Globus pallidus (tissue), 1 donor: ENCODE measurements around the gene KRTAP4-3.
"Not testable (repeated sequence)": the region's sequence is repeated elsewhere in the genome, so short reads cannot be mapped to it uniquely, and the experiment has no call there.

Experiments
- DNase-seq: peaks from one replicate; pipeline ENCODE4 v3.0.0-alpha.2; 2015; ENCODE audit warnings: low spot score

Gene KRTAP4-3

DNA sequence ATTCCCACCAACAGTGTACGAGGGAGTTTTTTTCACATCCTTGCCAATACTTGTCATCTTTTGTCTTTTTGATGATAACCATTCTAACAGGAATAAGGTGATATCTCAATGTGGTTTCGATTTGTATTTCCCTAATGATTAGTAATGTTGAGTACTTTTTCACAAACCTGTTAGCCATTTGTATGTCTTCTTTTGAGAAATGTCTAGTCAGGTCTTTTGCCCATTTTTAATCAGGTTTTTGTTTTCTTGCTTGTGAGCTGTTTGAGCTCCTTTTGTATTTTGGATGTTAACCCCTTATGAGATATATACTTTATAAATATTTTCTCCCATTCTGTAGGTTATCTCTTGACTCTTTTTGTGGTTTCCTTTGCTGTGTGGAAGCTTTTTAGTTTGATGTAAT is 16.5 kb downstream of the KRTAP4-3 start:
- DNase-seq, result no peak

DNA sequence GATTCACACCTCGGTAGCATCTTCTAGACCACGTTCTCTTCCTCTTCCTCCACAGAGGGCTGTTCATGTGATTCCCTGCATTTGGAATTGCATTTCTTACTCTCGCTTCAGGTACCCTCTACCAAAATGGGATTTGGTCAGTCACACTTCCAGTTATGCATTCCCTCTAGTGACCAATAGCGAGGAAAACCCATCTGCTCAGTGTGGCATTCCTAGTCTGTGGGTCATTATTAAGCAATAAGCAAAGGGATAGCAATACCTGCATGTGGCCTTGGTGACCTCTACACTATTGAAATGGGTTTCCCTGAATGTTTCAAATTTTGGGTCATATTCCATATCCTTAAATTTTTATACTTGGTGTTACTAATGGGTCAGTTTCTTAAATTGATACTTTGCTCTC is 18.0 kb downstream of the KRTAP4-3 start:
- DNase-seq, result no peak

DNA sequence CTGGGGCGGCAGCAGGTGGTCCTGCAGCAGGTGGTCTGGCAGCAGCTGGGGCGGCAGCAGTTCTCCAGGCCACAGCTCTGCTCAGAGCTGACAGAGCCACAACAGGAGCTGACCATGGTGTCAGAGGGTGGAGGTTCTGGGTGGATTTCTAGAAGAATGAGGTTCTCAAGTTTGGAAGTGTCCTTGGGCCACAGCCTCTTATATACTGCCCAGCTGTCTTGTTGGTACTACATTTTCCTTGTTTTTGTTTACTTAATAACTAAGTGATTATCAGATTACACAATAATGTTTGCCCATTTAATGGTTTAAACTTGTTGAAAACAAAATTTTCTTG is 18.4 kb downstream of the KRTAP4-3 start, which contains the start of gene KRTAP4-5:
KRTAP4-5 (minus strand) TSS at position 174 of the 334 bp plus-strand sequence; CDS start at position 116, 58 bp downstream.
- no peak for DNase-seq

DNA sequence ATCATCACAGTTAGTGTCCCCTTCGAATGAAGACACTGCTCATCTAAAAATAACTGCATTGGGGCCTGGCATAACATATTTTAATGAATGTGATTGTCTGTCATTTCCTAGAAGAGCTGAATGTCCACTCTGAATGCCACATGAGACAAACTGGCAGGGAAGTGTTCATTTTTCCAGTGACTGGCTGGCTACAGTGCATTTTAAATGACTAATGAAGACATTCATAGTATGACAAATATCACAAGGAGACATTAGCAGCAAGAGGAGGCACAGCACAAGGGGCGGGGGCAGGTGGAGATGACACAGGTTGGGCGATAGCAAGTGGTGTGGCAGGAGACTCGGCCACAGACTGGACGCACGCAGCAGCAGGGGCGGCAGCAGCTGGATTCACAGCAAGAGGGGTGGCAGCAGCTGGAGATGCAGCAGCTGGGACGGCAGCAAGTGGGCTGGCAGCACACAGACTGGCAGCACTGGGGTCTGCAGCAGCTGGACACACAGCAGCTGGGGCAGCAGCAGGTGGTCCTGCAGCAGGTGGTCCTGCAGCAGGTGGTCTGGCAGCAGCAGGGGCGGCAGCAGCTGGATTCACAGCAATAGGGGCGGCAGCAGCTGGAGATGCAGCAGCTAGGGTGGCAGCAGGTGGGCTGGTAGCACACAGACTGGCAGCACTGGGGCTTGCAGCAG is 18.9 kb downstream of the KRTAP4-3 start:
- DNase-seq, result not testable (repeated sequence)

DNA sequence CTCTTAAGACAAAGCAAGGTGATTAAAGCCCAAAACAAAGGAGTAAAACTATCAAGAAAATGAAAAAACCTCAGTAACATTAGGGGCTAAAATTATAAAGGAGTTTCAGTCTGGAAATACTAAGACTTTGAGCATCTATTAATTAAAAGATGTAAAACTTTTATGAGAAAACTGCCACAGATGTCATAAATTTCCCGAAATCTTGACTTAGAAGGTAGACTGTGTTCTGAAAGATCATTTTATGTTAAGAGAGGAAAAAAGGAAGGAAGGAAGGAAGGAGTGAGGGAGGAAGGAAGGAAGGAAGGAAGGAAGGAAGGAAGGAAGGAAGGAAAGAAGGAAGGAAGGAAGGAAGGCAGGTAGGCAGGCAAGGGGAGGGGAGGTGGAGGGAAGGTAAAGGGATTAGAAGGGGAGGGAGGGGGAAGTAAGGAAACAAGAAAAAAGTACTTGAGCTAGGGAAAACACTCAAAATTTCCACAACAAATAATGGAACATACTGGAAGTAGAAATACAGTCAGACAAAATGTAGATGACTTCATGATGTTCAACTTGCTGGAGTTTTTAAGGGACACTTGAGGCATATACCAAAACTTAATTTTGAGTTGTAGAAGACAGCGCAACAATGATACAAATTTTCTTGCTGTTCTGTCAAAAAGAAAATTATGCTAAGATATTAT is 20.4 kb downstream of the KRTAP4-3 start:
- no peak for DNase-seq

DNA sequence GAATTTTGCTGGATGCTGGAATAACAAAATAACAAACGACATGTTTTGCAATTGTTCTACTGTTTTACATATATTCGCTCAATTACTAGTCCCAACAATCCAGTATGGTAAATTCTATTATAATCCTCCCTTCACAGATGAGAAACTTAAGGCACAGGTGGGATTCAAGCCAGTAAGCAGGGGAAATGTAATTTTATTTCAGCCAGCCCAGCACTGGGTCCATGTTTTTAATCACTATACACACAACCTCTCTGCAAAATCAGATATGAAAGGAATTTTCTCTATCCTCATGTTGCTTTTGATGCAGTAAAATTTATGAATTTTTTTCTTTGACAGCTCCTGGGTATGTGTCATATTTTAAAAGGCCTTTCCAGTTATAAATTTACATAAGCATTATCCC is 22.8 kb downstream of the KRTAP4-3 start:
- DNase-seq, result no peak

DNA sequence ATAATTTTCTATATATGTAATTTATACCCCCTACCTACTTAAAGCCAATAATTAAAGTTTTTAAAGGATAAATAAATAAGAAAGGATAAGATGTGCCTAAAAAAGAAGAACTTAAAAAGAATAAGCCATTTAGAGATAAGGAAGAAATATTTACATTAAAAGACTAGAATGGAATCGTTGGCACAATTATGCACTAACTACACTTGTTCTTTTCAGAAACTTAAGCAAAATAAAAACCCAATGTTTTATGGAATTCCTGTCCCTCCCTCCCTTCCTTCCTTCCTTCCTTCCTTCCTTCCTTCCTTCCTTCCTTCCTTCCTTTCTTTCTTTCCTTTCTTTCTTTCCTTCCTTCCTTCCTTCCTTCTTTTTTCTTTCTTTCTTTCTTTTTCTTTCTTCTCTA is 23.2 kb downstream of the KRTAP4-3 start:
- DNase-seq, result no peak

DNA sequence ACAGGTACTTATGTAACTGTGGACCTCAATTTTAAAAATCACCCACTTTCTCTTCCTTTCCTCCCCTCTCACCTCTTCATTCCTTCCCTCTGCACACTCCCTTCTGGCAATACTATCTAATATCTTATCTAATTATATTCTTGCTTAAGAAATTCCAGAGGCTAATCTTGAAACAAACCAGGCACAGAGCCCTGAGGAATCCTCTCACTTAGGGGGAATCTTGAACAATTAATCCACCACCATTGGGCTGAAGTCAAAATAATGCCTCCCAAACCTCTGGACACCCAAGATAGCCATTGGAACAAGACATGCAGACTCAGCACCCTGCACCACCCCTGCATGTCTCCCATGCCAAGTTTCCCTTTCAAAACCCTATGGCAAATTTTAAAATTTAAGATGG is 26.7 kb downstream of the KRTAP4-3 start:
- DNase-seq, result no peak

DNA sequence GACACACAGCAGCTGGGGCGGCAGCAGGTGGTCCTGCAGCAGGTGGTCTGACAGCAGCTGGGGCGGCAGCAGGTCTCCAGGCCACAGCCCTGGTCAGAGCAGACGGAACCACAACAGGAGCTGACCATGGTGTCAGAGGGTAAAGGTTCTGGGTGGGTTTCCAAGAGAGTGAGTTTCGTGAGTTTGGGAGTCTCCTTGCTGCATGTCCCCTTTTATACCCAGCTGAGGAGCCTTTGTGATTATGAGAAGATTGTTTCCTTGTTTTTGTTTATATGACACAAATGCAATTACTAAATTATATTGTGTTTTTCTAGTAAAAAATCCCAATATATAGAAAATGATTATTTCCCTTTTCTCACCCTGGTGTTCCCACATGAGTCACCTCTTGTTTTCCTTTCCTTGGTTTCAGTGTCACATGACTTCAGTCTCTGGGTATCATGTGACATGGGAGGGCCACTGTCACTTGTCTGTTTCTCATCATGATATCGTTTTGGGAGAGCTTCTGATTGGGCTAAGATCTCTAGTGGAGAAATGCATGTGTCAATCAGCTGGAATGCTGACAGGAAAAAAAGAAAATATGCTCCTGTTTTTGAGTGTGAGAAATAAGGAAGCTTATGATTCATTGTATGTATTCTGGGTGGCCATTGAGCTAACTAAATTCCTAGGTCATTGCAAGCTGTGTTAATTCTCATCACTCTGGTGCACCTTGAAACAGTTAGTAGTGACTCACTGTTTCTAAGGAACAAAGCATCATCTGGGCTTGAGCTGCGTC is 27.5 kb downstream of the KRTAP4-3 start, which contains the start of gene KRTAP4-6:
KRTAP4-6 (minus strand) TSS at position 185 of the 772 bp plus-strand sequence; CDS start at position 128, 57 bp downstream.
- no peak for DNase-seq

DNA sequence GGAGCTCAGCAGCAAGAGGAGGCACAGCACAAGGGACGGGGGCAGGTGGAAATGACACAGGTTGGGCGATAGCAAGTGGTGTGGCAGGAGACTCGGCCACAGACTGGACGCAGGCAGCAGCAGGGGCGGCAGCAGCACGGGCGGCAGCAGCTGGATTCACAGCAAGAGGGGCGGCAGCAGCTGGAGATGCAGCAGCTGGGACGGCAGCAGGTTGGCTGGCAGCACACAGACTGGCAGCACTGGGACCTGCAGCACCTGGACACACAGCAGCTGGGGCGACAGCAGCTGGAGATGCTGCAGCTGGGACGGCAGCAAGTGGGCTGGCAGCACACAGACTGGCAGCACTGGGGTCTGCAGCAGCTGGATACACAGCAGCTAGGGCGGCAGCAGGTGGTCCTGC is 28.2 kb downstream of the KRTAP4-3 start:
- not testable (repeated sequence) for DNase-seq

DNA sequence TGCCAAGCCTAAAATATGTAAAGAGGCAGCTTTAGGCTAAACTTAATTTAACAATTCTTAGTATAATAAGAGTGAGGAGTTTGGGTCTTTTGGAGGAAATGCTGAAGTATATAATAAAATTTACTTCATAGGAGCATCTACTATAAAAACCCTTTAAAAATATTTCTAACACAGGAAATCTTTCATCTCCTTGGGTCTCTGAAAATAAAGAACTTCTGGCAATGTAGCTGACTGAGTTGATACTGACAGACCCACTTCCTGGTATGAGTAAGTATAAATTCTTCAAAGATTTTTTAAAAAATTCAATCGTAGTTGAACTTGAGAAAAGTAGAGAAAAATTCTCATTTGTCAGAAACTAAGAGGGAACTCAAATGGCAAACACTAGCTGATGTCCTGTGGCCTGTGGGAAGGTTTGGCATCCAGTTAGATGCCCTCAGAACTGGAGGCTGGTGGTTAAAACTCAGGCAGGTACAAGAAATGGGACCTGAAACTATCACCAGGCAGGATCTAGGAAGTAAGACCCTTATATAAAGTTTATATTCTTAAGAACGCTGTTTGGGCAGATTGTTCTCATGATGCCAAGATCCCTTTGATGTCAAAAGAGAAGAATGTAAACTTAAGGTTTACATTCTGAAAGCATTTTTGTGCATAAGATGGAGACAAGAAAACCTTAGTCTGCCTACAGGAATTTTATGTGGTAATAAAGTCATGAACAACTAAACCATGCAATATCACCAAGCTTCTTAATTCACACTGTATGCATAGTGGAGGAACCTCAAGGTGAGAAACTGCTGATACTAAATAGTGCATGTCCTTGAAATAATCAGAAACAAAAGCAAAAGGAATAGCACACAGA is 33.9 kb downstream of the KRTAP4-3 start:
- DNase-seq, result no peak

DNA sequence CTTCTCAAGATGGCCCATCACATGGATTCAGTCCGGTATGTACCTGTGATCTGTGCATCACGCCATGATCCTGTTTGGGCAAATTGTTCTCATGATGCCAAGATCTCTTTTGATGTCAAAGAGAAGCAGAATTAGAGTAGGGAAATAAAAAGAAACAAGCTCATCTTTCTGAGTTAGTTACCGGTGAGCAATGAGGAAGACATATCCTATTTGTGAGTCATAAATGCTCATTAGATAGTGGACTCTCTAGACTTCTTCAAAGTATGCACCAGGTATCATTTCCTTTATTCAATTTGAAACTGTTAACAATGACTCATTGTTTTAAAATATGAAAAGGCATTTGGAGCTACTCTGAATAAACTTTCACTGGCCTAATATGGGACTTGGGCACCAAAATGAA is 36.0 kb downstream of the KRTAP4-3 start:
- DNase-seq, result no peak

DNA sequence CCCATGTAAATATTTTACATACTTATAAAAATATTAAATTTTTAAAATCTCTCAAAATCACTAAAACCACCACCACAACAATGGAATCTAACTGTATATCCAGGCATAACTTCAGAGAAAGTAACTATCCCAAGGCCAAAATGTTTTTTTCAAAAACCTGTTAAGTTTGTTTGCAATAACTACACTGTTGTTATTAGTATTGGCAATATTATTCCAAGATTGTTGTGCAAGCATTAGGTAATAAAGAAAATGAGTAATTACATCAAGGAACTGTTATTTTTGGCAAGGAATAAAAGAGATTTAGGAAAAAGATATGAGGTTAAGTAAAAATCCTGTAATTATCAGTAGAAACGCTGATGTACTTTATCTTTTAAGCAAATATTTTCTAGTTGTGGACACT is 40.6 kb downstream of the KRTAP4-3 start:
- DNase-seq, result no peak

DNA sequence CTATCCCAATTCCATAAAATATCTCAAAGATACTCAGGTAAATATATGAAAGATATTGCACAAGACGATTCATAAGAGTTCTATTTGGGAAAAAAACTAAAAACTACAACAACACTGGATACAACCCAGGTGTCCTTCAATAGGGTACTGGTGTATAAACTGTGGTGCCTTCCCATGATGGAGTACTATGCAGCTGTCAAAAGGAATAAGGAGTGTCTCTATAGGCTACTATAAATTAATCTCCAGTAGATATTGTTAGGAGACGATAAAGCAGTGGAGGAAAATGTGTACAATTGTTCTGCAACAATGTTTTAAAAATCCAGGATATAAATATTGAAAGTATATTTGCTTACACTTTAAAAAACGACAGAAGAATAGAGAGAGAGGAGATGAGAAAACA is 41.6 kb downstream of the KRTAP4-3 start:
- no peak for DNase-seq

DNA sequence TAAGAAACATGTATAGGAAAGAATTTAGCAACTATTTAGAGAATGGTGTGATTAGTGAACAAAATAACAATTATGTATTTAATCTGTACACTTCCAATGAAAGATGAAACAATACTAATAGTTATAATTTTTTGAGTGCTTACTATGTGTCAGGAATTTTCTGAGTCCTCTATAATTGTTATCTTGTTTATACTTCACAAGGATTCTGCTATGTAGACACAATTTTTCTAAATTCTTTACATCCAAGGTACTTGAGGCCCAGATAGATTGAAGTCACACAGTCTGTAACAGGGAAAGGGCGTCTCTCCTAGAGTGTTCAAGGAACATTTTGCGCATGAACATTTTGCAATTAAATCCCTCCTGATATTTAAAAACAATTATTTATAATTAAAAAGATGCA is 43.0 kb downstream of the KRTAP4-3 start:
- no peak for DNase-seq

DNA sequence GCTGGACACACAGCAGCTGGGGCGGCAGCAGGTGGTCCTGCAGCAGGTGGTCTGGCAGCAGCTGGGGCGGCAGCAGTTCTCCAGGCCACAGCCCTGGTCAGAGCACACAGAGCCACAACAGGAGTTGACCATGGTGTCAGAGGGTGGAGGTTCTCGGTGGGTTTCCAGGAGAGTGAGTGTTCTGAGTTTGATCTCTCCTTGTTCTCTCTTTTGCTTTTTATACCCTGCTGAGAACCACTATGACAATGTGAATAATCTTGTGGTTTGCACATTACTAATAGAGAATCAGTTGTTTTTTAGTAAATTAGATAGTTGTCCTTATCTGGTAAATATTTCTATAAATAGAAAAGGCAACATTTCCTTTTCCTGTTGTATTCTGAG is 44.0 kb downstream of the KRTAP4-3 start, which contains the start of gene KRTAP4-12:
KRTAP4-12 (minus strand) TSS at position 192 of the 381 bp plus-strand sequence; CDS start at position 132, 60 bp downstream.
- DNase-seq, result not testable (repeated sequence)

DNA sequence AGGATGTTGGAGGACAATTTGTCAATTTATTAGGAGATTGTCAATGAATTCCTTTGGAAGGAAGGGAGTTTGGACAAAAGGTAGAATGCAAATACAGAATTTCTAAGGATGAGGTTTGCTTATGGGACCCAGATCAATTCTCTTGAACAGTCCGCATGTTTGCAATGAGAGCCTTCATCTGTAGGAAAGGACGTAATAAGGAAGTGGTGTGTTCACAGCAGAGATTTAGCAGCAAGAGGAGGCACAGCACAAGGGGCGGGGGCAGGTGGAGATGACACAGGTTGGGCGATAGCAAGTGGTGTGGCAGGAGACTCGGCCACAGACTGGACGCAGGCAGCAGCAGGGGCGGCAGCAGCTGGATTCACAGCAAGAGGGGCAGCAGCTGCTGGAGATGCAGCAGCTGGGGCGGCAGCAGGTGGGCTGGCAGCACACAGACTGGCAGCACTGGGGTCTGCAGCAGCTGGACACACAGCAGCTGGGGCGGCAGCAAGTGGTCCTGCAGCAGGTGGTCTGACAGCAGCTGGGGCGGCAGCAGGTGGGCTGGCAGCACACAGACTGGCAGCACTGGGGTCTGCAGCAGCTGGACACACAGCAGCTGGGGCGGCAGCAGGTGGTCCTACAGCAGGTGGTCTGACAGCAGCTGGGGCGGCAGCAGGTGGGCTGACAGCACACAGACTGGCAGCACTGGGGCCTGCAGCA is 44.6 kb downstream of the KRTAP4-3 start:
- not testable (repeated sequence) for DNase-seq

DNA sequence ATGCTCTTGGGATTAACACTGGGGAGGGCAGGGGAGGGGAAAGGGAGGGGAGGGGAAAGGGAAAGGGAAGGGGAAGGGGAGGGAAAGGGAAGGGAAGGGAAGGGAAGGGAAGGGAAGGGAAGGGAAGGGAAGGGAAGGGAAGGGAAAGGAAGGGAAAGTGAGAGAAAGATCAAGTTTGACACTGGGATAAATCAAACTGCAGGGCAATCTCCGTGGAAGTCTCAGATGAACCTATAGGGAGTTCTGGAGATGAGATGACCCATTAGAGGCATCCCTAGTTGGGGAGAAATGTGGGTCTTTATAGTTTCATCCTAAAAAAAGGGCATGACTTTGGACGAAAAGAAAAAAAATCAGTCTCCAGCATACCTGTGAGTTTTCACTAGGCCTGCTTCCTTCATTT is 46.3 kb downstream of the KRTAP4-3 start:
- no peak for DNase-seq

DNA sequence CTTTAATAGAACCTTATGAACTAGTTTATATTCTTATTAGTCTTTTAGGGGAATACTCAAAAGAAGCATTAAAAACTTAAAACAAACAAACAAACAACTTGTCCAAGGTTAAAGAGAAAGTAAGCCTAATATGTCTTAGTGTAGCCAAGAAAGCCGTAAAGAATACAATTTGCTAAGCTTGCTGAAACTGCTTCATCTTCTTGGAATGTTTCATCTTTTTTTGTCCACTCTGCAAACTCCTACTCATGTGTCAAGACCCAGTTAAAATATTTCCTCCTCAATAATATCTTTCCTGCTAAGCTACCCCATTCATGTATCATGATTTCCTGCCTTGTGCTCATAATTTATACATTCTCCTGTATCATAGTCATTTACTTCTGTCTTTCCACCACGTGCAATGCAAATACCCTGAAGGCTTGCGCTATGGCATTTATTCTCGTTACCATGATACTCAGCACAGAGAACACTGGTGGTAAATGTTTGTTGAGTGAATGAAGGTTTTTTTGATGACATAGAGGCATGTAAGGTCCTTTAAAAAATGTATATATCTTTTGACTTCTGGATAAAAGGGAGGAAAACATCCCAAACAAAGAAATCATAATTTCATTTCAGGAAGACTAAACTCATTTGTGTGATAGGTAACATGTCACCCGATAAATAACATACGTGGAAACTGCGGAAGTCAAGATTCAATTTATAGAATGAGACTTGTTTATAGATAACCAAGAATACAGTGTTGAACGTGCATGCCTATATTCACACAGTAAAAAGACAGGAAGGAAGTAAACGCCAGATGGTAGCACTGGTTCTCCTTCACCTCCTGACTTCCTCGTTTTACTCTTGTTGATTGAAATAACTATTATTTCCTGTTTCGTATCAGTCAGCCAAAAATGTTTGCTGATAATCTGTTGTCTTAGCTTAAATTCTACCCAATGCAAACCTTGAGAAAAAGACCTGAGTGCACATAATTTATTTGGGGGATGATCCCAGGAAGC is 48.0 kb downstream of the KRTAP4-3 start:
- peak; percentile 3 for DNase-seq

DNA sequence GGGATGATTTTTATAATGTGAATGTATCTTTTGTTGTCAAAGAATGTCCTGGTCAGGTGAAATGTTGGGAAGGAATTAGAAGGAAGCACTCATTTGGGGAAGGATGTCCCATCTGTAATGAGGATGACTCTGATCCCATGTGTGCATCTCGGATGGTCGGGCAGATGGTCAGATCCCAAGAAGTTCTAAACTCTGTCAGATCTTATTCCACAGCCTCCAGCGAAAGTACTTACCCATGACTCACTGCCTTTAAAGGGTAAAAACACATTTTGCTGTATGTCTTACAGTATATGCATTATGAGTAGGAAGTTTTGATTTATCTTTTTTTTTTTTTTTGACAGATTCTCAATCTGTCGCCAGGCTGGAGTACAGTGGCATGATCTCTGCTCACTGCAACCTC is 49.3 kb downstream of the KRTAP4-3 start:
- no peak for DNase-seq
